NB4 (cell line): ENCODE data around the gene DDX54.

ENCODE experiments used
- CTCF ChIP-seq: IDR thresholded peaks from one replicate; pipeline ENCODE4 v1.5.1; 2012; ENCODE audit warnings: low read depth, low read length
- POLR2A ChIP-seq: IDR thresholded peaks from 2 replicates; pipeline ENCODE4 v1.6.1; 2011; ENCODE audit warnings: mild to moderate bottlenecking; ENCODE audit not compliant: insufficient read length; ENCODE audit errors: extremely low read depth

DNA sequence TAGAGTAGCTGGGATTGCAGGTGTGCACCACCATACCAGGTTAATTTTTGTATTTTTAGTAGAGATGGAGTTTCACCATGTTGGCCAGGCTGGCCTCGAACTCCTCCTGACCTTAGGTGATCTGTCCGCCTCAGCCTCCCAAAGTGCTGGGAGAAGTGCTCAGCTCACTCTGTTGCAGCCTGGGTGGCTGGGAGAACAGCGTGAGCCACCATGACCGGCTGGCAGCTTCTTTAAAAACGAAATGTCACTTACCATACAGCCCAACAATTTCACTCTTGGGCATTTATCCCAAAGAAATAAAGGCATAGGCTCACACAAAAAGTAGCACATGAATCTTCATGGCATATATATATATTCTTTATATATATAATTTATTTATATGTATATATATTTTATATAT, 40.5 kb downstream of the DDX54 start:
- no peak for TF ChIP-seq POLR2A
- TF ChIP-seq CTCF, result no peak
